ENCODE results near the gene SYTL2.
"Not testable (repeated sequence)": the region's sequence is repeated elsewhere in the genome, so short reads cannot be mapped to it uniquely, and the experiment has no call there.

SYTL2 gene

DNA sequence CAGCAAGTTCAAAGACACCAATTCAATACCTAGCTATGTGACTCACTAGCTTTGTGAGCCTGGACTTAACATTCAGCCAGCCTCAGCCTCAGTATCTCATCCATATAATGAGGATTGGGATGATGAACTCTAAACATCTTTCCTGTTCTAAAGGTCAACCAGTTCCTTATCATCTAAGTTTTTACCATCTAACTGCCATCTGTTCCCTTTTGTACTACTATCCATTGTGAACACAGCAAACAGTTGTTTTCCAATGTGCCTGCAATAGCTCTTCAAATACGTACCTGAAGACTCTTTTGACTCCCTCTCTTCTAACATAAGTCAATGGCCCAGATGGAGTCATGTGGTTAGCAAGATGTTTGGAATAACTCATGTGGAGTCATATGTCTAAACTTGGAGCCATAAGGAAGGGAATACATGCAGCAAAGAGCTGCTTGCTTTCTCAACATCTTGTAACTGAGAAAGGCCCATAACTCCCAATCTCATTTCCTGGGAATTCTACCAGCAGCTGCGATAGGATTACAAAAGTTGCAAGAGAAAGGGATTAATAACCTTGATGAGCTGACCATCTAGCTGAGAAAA, 19.4 kb downstream of the SYTL2 start:
- H3K4me3 ChIP-seq (ENCODE audit: low read length): no peak overlapping the region
- no peaks in the 10 kb centered on the region for H3K27me3 ChIP-seq (ENCODE audit: control insufficient read depth, insufficient read depth, low read length)
- no peak overlapping the region for H3K4me2 ChIP-seq (ENCODE audit: low read length)
- H3K36me3 ChIP-seq (ENCODE audit: insufficient read depth, low read length): no peaks in the 10 kb centered on the region
- peaks cover 9% of the 10 kb centered on the region for H3K4me1 ChIP-seq (ENCODE audit: control insufficient read depth, insufficient read depth, low read length)
- H3K9me3 ChIP-seq (replicated peaks; ENCODE audit: low read length): no peaks in the 10 kb centered on the region
- H3K9ac ChIP-seq (ENCODE audit: low read depth, low read length): no peak overlapping the region

DNA sequence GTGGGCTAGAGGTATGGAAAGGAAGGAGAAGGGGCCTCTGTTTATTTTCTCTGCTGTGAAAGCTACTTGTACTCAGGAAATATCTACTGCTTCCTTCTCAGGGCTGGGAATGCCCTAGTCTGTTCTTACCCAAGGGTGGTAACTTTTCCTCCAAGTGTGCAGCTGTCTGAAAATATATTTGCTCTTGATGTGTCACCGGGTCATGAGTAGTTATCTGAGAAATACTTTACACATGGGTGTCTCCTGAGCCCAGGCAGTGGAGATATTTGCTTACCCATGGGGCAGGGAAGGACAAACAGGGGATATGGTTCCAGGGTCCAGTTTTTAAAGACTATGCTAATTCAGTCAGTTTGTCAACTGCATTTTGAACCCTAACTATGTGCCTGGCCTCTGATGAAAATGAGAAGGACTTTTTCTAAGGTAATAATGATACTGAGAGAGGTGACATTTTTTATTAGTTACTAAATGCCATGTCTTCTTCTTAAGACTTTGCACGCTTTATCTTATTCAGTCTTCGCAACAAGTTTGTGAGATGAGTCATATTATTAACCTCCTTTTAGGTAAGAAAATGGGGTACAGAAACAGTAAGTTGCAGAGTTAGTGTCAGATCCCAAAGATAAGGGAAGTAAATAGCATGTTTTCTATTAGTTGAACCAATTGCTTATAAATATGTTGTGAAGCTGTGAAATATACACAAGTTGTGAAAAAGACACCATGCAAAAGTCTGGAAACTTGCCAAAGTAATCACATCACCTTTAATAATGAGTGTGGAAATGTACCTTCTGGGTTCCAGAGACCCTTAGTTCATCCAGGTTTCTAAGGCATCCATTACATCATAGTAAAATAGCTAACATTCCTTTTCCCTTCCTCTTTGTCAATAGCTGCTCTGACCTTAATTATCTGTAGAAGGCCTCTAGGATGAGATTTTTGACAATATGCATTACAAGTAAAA, 22.9 kb downstream of the SYTL2 start:
- no peaks in the 10 kb centered on the region for H3K9me3 ChIP-seq (replicated peaks; ENCODE audit: low read length)

DNA sequence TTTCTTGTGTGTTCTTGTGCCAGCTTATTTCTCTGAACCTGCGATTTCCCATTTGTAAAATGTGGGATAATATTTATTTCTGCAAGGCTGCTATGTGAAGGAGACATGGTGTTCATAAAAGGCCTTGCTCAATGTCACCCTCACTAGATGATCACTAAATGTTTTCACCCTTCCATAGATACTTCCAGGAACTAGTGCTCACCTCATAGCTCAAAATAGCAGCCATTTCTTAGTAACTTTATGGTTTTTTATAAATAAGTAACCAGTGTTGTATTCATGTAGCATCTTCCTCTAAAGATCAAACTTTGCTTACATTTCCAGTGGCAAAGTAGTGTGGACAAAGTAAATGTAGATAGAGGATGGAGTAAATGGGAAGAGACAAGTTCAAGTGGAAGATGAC, 23.8 kb downstream of the SYTL2 start:
- Histone ChIP-seq H3K9ac (ENCODE audit: low read depth, low read length) (peak overlapping the region; percentile 23), H3K4me2 (ENCODE audit: low read length) (no peak overlapping the region), H3K4me3 (ENCODE audit: low read length) (no peak overlapping the region), H3K36me3 (ENCODE audit: insufficient read depth, low read length) (no peaks in the 10 kb centered on the region), H3K27me3 (ENCODE audit: control insufficient read depth, insufficient read depth, low read length) (no peaks in the 10 kb centered on the region), H3K4me1 (ENCODE audit: control insufficient read depth, insufficient read depth, low read length) (peaks cover 9% of the 10 kb centered on the region), H3K9me3 (replicated peaks; ENCODE audit: low read length) (no peaks in the 10 kb centered on the region)

More for the DNA sequence above, 22.9 kb downstream of the SYTL2 start:
- H3K9ac ChIP-seq (ENCODE audit: low read depth, low read length): peak overlapping the region; percentile 23
- no peaks in the 10 kb centered on the region for H3K27me3 ChIP-seq (ENCODE audit: control insufficient read depth, insufficient read depth, low read length)
- H3K4me1 ChIP-seq (ENCODE audit: control insufficient read depth, insufficient read depth, low read length): peaks cover 9% of the 10 kb centered on the region
- H3K4me3 ChIP-seq (ENCODE audit: low read length): no peak overlapping the region
- no peaks in the 10 kb centered on the region for H3K36me3 ChIP-seq (ENCODE audit: insufficient read depth, low read length)
- no peak overlapping the region for H3K4me2 ChIP-seq (ENCODE audit: low read length)

DNA sequence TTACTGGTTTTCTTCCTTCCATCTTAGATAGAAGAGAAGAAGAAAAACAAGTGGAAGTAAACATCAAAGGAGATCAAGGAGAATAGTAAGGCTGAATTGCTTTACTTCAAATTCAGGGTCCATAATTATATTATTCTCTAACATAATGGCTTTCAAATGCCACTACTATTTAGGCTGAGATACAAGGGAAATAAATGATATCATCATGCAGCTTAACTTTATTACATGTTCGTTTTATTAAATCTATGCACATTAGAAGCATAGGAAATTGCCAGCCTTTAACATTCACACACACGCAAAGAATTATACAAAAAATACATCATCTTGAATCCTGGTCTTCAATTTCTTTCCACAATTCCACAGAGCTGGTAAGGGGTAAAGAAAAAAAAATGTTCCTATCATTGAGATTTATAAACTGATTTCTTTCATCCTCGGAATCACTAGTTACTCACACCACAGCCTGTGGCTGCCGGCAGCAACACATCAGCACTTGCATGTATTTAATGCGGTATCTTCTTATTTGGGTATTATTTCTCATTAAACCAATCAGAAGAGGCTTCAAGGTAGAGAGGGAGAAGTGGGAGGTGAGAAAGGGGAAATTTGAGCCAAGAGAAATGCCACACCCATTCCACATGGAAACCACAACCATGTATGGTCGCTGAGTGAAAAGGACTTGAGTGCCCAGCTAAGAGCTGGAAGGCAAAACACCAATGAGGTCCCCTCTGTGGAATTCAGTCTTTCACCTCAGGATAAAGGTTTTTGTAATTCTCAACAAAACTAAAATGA, 26.3 kb downstream of the SYTL2 start:
- Histone ChIP-seq H3K4me2 (ENCODE audit: low read length) (no peak overlapping the region), H3K27me3 (ENCODE audit: control insufficient read depth, insufficient read depth, low read length) (no peaks in the 10 kb centered on the region), H3K9me3 (replicated peaks; ENCODE audit: low read length) (no peaks in the 10 kb centered on the region), H3K4me1 (ENCODE audit: control insufficient read depth, insufficient read depth, low read length) (peaks cover 9% of the 10 kb centered on the region), H3K4me3 (ENCODE audit: low read length) (no peak overlapping the region), H3K36me3 (ENCODE audit: insufficient read depth, low read length) (no peaks in the 10 kb centered on the region), H3K9ac (ENCODE audit: low read depth, low read length) (no peak overlapping the region)

DNA sequence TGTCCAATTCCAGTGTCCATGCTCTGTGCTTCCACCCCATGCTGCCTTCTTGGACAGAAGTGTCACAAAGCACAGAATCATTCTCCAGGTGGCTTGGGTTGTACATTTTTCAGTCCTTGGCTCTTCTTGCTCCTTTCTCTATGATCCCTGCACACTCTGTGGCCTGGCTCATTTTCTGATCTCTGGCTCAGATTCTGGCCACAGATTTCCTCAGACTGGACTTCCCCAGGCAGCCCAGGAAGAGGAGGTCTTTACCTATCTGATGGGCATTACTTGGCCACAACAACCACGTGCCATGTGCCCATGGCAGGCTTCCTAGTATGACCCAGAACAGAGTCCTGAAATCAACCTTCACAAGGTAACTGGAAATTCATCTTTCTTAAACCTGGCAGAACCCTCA, 27.2 kb downstream of the SYTL2 start:
- Histone ChIP-seq H3K4me3 (ENCODE audit: low read length) (no peak overlapping the region), H3K9me3 (replicated peaks; ENCODE audit: low read length) (no peaks in the 10 kb centered on the region), H3K4me2 (ENCODE audit: low read length) (no peak overlapping the region), H3K9ac (ENCODE audit: low read depth, low read length) (no peak overlapping the region), H3K36me3 (ENCODE audit: insufficient read depth, low read length) (no peaks in the 10 kb centered on the region), H3K4me1 (ENCODE audit: control insufficient read depth, insufficient read depth, low read length) (peaks cover 9% of the 10 kb centered on the region), H3K27me3 (ENCODE audit: control insufficient read depth, insufficient read depth, low read length) (no peaks in the 10 kb centered on the region)

DNA sequence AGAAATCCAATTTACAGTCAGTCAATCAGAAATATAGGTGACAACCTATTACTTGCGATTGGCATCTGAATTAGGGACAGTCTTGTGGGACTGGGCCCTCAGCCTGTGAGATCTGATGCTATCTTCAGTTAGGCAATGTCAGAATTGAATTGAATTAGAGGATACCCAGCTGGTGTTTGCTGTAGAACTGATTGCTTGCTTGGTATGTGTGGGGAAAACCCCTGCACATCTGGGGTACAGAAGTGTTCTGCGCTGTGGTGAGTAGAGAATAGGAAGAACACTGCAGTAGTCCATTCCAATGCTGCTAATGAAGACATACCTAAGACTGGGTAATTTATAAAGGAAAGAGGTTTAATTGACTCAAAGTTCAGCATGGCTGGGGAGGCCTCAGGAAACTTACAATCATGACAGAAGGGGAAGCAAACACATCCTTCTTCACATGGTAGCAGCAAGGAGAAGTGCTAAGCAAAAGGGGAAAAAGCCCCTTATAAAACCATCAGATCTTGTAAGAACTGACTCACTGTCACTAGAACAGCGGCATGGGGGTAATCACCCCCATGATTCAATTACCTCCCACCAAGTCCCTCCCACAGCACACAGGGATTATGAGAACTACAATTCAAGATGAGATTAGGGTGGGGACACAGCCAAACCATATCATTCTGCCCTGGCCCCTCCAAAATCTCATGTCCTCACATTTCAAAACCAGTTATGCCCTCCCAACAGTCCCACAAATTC, 30.0 kb downstream of the SYTL2 start:
- not testable (repeated sequence) for H3K9ac ChIP-seq (ENCODE audit: low read depth, low read length); H3K4me3 ChIP-seq (ENCODE audit: low read length); H3K4me2 ChIP-seq (ENCODE audit: low read length); H3K36me3 ChIP-seq (ENCODE audit: insufficient read depth, low read length); H3K4me1 ChIP-seq (ENCODE audit: control insufficient read depth, insufficient read depth, low read length); H3K27me3 ChIP-seq (ENCODE audit: control insufficient read depth, insufficient read depth, low read length); H3K9me3 ChIP-seq (replicated peaks; ENCODE audit: low read length)

DNA sequence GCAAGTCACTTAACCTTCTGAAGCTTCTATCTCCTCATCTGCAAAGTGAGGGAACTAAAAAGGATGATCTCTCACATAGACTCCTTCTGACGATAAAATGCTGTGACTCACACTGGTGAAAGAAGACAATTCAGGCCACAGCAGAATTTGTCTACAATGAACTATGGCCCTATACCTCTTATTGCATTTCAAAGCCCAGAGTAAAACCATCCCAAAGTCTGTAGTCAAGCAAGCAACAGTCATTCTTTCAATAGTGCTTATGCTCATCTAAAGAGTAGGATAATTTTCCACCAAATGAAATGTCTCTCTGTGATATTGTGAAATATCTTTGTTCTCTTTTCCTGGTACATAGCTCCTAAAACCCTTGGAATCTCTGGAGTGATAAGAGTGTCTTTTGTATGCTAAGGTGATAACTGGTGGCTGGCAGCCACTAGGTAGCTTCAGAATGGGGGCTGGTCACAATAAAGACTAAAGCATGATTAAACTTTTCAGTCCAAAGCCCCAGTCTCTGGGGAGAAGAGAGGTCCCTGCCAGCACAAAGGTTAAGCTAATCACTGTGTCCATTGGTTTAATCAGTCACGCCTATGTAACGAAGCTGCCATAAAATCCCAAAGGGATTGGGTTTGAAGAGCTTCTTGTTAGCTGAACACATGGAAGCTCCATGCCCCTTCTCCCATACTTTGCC, 30.8 kb downstream of the SYTL2 start:
- no peak overlapping the region for H3K4me3 ChIP-seq (ENCODE audit: low read length)

DNA sequence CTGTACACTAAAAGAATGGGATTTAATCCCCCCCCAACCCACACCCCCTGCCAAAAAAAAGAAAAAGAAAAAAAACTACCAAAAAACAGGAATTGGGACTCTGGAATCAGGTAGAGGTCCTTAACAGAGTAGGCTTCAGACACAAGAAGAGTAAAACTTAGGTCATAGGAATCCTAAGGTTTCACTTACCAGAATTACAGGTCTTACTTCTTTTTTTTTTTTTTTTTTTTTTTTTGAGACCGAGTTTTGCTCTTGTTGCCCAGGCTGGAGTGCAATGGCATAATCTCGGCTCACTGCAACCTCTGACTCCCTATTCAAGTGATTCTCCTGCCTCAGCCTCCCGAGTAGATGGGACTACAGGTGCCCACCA, 33.4 kb downstream of the SYTL2 start:
- H3K9ac ChIP-seq (ENCODE audit: low read depth, low read length); H3K4me3 ChIP-seq (ENCODE audit: low read length); H3K36me3 ChIP-seq (ENCODE audit: insufficient read depth, low read length); H3K27me3 ChIP-seq (ENCODE audit: control insufficient read depth, insufficient read depth, low read length); H3K9me3 ChIP-seq (replicated peaks; ENCODE audit: low read length); H3K4me1 ChIP-seq (ENCODE audit: control insufficient read depth, insufficient read depth, low read length); H3K4me2 ChIP-seq (ENCODE audit: low read length): not testable (repeated sequence)

More for the DNA sequence above, 30.8 kb downstream of the SYTL2 start:
- H3K27me3 ChIP-seq (ENCODE audit: control insufficient read depth, insufficient read depth, low read length): peaks cover 3% of the 10 kb centered on the region
- no peaks in the 10 kb centered on the region for H3K36me3 ChIP-seq (ENCODE audit: insufficient read depth, low read length)
- no peaks in the 10 kb centered on the region for H3K9me3 ChIP-seq (replicated peaks; ENCODE audit: low read length)
- no peaks in the 10 kb centered on the region for H3K4me1 ChIP-seq (ENCODE audit: control insufficient read depth, insufficient read depth, low read length)
- H3K4me2 ChIP-seq (ENCODE audit: low read length): no peak overlapping the region
- no peak overlapping the region for H3K9ac ChIP-seq (ENCODE audit: low read depth, low read length)

DNA sequence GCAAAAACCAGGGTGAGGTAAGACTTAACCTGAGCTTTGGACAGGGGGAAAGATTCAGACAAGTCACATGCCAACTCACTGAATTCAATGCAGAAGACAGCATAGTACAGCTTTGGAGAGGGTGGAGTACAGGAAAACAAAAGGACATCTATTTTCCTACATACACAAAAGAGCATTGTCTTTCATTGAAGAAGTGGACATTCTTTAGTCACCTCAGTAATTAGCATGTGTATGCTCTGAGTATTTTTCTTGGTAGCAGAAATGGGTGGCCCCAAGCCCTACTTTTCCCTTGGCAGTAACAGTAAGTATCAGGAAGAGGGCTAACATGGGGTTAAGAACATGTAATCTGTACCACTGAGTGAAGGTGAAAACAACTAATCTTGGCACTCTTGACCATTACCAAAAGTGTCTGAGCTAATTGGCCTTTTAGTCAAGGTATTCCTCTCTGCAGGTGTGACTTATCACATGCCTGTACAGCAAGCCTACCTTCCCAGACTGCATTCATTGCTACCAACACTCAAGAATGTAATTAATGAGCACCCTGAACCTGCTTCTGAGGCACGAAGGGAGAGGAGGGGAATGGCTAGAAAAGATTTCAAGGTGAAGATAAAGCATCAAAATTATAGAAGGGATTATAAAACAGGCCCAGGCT, 33.9 kb downstream of the SYTL2 start:
- H3K9ac ChIP-seq (ENCODE audit: low read depth, low read length): no peak overlapping the region
- no peak overlapping the region for H3K4me2 ChIP-seq (ENCODE audit: low read length)
- H3K4me3 ChIP-seq (ENCODE audit: low read length): no peak overlapping the region
- peaks cover 15% of the 10 kb centered on the region for H3K4me1 ChIP-seq (ENCODE audit: control insufficient read depth, insufficient read depth, low read length)
- no peaks in the 10 kb centered on the region for H3K9me3 ChIP-seq (replicated peaks; ENCODE audit: low read length)
- no peaks in the 10 kb centered on the region for H3K36me3 ChIP-seq (ENCODE audit: insufficient read depth, low read length)
- peaks cover 3% of the 10 kb centered on the region for H3K27me3 ChIP-seq (ENCODE audit: control insufficient read depth, insufficient read depth, low read length)

DNA sequence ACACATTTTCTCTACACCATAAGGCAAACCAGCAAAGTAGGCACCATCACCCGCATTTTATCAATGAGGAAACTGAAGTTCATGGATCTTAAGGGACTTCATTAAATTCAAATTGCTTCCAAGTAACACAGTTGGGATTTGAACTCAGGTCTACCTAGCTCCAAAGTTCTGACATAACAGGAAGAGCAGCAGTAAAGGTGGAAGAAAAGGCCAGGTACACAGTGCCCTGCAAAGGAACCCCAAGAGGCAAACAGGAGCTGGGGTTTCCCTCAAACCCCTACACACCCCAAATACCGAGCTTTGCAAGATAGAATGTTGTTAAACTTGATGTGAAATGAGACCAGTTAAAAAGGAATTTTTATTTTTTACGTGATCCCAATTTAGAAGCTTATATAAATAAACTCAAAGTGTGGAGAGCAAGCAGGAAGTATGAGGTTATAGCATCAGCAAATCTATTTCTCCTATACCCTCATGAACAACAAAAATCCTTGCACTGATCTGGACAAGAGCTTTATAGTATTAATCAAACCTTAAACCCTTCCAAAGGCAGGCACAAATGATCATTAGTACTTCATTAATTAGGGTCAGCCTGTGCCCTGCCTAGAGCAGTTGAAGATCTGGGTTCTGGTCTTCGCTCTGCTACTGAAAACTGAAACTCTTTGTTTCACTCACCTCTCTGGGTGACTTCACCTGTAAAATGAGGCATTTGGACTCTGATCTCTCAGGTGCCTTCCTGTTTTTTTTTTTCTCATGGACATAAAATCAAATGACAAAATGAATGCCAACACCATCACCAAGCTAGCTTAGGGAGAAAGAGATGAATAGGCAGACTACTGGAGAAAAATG, 36.5 kb downstream of the SYTL2 start:
- Histone ChIP-seq H3K9ac (ENCODE audit: low read depth, low read length) (no peak overlapping the region), H3K4me3 (ENCODE audit: low read length) (no peak overlapping the region), H3K4me1 (ENCODE audit: control insufficient read depth, insufficient read depth, low read length) (peaks cover 16% of the 10 kb centered on the region), H3K36me3 (ENCODE audit: insufficient read depth, low read length) (no peaks in the 10 kb centered on the region), H3K9me3 (replicated peaks; ENCODE audit: low read length) (no peaks in the 10 kb centered on the region), H3K4me2 (ENCODE audit: low read length) (no peak overlapping the region), H3K27me3 (ENCODE audit: control insufficient read depth, insufficient read depth, low read length) (peaks cover 3% of the 10 kb centered on the region)

Measured in skeletal muscle satellite cell (primary cell).